Hepatocyte (in vitro differentiated cells): Measurements from ENCODE around the gene PHLPP1.

Source experiments
- CTCF ChIP-seq: fragments of 200-600 bp; sonication (generic); IDR thresholded peaks from 2 replicates; pipeline ENCODE4 v1.5.1; 2016; ENCODE audit warnings: antibody characterized with exemption, mild to moderate bottlenecking; ENCODE audit not compliant: poor library complexity
- EZH2 ChIP-seq: fragments of 200-600 bp; sonication (generic); IDR thresholded peaks from 2 replicates; pipeline ENCODE4 v1.6.1; 2016; ENCODE audit warnings: antibody characterized with exemption, mild to moderate bottlenecking, borderline replicate concordance
- EZH2phosphoT487 ChIP-seq: fragments of 200-600 bp; sonication (generic); IDR thresholded peaks from one replicate; pipeline ENCODE4 v1.6.1; 2018; ENCODE audit warnings: antibody characterized with exemption, mild to moderate bottlenecking, low read depth, moderate library complexity; ENCODE audit not compliant: unreplicated experiment, severe bottlenecking

- TF ChIP-seq CTCF (no peak), EZH2phosphoT487 (no peak), EZH2 (no peak)
Measured at GRCh38 chr18:62807396-62807795, 92.1 kb downstream of the PHLPP1 start.
